ENCODE data around the gene ADGRL1. TPM values are rescaled to one million over a fixed set of nuclear protein-coding genes. Genes with fewer than 3 reads are reported as not detected.

ADGRL1 gene
- total and polyA plus RNA-seq, 9 of the 15 experiments (the other 6 are each of a cell fraction or from before 2014, with no cell fraction given) = 0.14 to 37.0 (median 8.6) TPM

GRCh38 chr19:14113762-14114414 lies 92.1 kb downstream of the ADGRL1 start (continued):
- TF ChIP-seq, protein P1, sequence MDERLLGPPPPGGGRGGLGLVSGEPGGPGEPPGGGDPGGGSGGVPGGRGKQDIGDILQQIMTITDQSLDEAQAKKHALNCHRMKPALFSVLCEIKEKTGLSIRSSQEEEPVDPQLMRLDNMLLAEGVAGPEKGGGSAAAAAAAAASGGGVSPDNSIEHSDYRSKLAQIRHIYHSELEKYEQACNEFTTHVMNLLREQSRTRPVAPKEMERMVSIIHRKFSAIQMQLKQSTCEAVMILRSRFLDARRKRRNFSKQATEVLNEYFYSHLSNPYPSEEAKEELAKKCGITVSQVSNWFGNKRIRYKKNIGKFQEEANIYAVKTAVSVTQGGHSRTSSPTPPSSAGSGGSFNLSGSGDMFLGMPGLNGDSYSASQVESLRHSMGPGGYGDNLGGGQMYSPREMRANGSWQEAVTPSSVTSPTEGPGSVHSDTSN (CRISPR knock-in tag; IDR thresholded peaks at IDR 0.05; ENCODE audit: low read depth) = no peak
- TF ChIP-seq, protein P1 (tag; conservative IDR thresholded peaks at IDR 0.05; ENCODE audit: low read depth) = peak; percentile 52; the same call in 1 of the 2 replicates
- TF ChIP-seq MAZ (CRISPR knock-in tag; conservative IDR thresholded peaks at IDR 0.05 in 1 of 2, IDR thresholded peaks at IDR 0.05 in 1 of 2) (peak; percentile 32 to 55; a peak in 2 of 4 replicates), BCL6 (CRISPR knock-in tag; IDR thresholded peaks at IDR 0.05) (0 out of 2 replicates have a peak, but pooled peaks have one; percentile 8), RFX1 (IDR thresholded peaks at IDR 0.05) (peak; percentile 89), YY1 (IDR thresholded peaks at IDR 0.05; ENCODE audit: borderline replicate concordance in 1 of 3, control insufficient read depth in 1 of 3, extremely low read depth in 1 of 3, insufficient read depth in 3 of 3, insufficient read length in 1 of 3, insufficient replicate concordance in 2 of 3, low read depth in 1 of 3, low read length in 2 of 3) (peak in 2 of 3 experiments; percentile 24 to 43), CUX1 (CRISPR knock-in tag; IDR thresholded peaks at IDR 0.05) (no peak), OTX1 (CRISPR knock-in tag; IDR thresholded peaks at IDR 0.05) (no peak), ZNF121 (CRISPR knock-in tag; conservative IDR thresholded peaks at IDR 0.05) (no peak), LARP7 (IDR thresholded peaks at IDR 0.05) (no peak), PYGO2 (tag; IDR thresholded peaks at IDR 0.05) (no peak), ARNT (IDR thresholded peaks at IDR 0.05) (peak in 1 of 2 experiments; percentile 69; a peak in 1 of 4 replicates), KDM1A (IDR thresholded peaks at IDR 0.05) (peak; percentile 87 to 93)
- TF ChIP-seq, protein P2, sequence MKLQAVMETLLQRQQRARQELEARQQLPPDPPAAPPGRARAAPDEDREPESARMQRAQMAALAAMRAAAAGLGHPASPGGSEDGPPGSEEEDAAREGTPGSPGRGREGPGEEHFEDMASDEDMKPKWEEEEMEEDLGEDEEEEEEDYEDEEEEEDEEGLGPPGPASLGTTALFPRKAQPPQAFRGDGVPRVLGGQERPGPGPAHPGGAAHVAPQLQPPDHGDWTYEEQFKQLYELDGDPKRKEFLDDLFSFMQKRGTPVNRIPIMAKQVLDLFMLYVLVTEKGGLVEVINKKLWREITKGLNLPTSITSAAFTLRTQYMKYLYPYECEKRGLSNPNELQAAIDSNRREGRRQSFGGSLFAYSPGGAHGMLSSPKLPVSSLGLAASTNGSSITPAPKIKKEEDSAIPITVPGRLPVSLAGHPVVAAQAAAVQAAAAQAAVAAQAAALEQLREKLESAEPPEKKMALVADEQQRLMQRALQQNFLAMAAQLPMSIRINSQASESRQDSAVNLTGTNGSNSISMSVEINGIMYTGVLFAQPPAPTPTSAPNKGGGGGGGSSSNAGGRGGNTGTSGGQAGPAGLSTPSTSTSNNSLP (IDR thresholded peaks at IDR 0.05; ENCODE audit: borderline replicate concordance, low read depth, low read length) = no peak
- TF ChIP-seq, protein P3, sequence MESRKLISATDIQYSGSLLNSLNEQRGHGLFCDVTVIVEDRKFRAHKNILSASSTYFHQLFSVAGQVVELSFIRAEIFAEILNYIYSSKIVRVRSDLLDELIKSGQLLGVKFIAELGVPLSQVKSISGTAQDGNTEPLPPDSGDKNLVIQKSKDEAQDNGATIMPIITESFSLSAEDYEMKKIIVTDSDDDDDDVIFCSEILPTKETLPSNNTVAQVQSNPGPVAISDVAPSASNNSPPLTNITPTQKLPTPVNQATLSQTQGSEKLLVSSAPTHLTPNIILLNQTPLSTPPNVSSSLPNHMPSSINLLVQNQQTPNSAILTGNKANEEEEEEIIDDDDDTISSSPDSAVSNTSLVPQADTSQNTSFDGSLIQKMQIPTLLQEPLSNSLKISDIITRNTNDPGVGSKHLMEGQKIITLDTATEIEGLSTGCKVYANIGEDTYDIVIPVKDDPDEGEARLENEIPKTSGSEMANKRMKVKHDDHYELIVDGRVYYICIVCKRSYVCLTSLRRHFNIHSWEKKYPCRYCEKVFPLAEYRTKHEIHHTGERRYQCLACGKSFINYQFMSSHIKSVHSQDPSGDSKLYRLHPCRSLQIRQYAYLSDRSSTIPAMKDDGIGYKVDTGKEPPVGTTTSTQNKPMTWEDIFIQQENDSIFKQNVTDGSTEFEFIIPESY (CRISPR knock-in tag; IDR thresholded peaks at IDR 0.05) = 0 out of 2 replicates have a peak, but pooled peaks have one; percentile 36
